Activated CD4-positive, alpha-beta T cell treated with anti-CD3 and anti-CD28 coated beads for 4 hours (primary cell): Measurements from ENCODE around the gene FARP2.
"Not testable (repeated sequence)": the region's sequence is repeated elsewhere in the genome, so short reads cannot be mapped to it uniquely, and the experiment has no call there.

ENCODE experiments used
- DNase-seq, 2 donors: peaks; one replicate each; pipeline ENCODE4 v3.0.0-alpha.2; 2020

FARP2 gene

GRCh38 chr2:241368643-241369042 is 12.6 kb downstream of the FARP2 start:
- DNase-seq: no peak

- no peak for DNase-seq
Measured at GRCh38 chr2:241372361-241372992, 16.4 kb downstream of the FARP2 start.

- no peak for DNase-seq
Measured at GRCh38 chr2:241373446-241373845, 17.4 kb downstream of the FARP2 start.

GRCh38 chr2:241373906-241374305 is 17.8 kb downstream of the FARP2 start:
- not testable (repeated sequence) for DNase-seq

GRCh38 chr2:241375300-241375699 is 19.2 kb downstream of the FARP2 start:
- DNase-seq: no peak

GRCh38 chr2:241376808-241377207 is 20.7 kb downstream of the FARP2 start:
- DNase-seq: no peak

- no peak for DNase-seq
Measured at GRCh38 chr2:241378816-241379215, 22.7 kb downstream of the FARP2 start.

- no peak for DNase-seq
Measured at GRCh38 chr2:241379481-241380480, 23.7 kb downstream of the FARP2 start.

- no peak for DNase-seq
Measured at GRCh38 chr2:241381872-241382271, 25.8 kb downstream of the FARP2 start.

GRCh38 chr2:241385450-241385849 is 29.4 kb downstream of the FARP2 start:
- not testable (repeated sequence) for DNase-seq

GRCh38 chr2:241386519-241386918 is 30.4 kb downstream of the FARP2 start:
- DNase-seq: no peak

- no peak for DNase-seq
Measured at GRCh38 chr2:241389697-241390096, 33.6 kb downstream of the FARP2 start.

- DNase-seq: no peak
Measured at GRCh38 chr2:241390301-241391206, 34.5 kb downstream of the FARP2 start.

GRCh38 chr2:241391892-241392665 is 36.0 kb downstream of the FARP2 start:
- DNase-seq: peak in 1 of 2 donors; percentile 18

GRCh38 chr2:241392753-241393152 is 36.7 kb downstream of the FARP2 start:
- DNase-seq: not testable (repeated sequence)

- no peak for DNase-seq
Measured at GRCh38 chr2:241393524-241394196, 37.6 kb downstream of the FARP2 start.

GRCh38 chr2:241396809-241397208 is 40.7 kb downstream of the FARP2 start:
- not testable (repeated sequence) for DNase-seq

GRCh38 chr2:241399941-241400922 is 44.1 kb downstream of the FARP2 start:
- DNase-seq: no peak

- DNase-seq: no peak
Measured at GRCh38 chr2:241408849-241409248, 52.8 kb downstream of the FARP2 start.

- no peak for DNase-seq
Measured at GRCh38 chr2:241410739-241411176, 54.7 kb downstream of the FARP2 start.
